Gastroesophageal sphincter (tissue), 4 donors: ENCODE results near the gene FAM53B. TPM values are rescaled to one million over a fixed set of nuclear protein-coding genes. Genes with fewer than 3 reads are reported as not detected.
A peak's percentile ranks its signal among the peaks of the same experiment; 100 is the strongest.

Experiments used
- ATAC-seq: fragments of 150-250 bp; one replicate; pipeline ENCODE4 v1.9.1; 2016; ENCODE audit warnings: mild to moderate bottlenecking, moderate library complexity
- H3K27ac ChIP-seq, 4 donors: fragments of 200-600 bp; sonication (generic) in 3 of 4; 1 replicate in 3 of 4; 2 replicates in 1 of 4; pipeline ENCODE4 v1.5.1; 2016 to 2019
- H3K27me3 ChIP-seq: fragments of 200-600 bp; sonication (generic); one replicate; pipeline ENCODE4 v1.5.1; 2019
- H3K36me3 ChIP-seq, 2 donors: fragments of 200-600 bp; sonication (generic); one replicate each; pipeline ENCODE4 v1.5.1; 2019; ENCODE audit warnings: control low read depth in 1 of 2
- H3K4me1 ChIP-seq, 3 donors: fragments of 200-600 bp; sonication (generic); 1 replicate in 2 of 3; 2 replicates in 1 of 3; pipeline ENCODE4 v1.5.1; 2016 to 2019; ENCODE audit warnings: control low read depth in 2 of 3
- H3K4me3 ChIP-seq, 2 donors: fragments of 200-600 bp; sonication (generic); one replicate each; pipeline ENCODE4 v1.5.1; 2019; ENCODE audit warnings: mild to moderate bottlenecking in 1 of 2, moderate library complexity in 1 of 2
- H3K9me3 ChIP-seq, 3 donors: fragments of 200-600 bp; sonication (generic); one replicate each; pipeline ENCODE4 v1.5.1; 2017 to 2019; ENCODE audit warnings: control low read depth in 2 of 3
- CTCF ChIP-seq, 4 experiments: fragments of 200-600 bp in 2 of 4; fragments of 450-650 bp in 2 of 4; sonication (generic) in 1 of 4; IDR thresholded peaks; one replicate each; pipeline ENCODE4 v1.5.1; 2017 to 2019; ENCODE audit warnings: antibody characterized with exemption in 4 of 4, mild to moderate bottlenecking in 2 of 4, moderate library complexity in 2 of 4
- EP300 ChIP-seq: sonication (generic); formaldehyde crosslinking; IDR thresholded peaks from one replicate; pipeline ENCODE4 v1.6.1; 2017; ENCODE audit warnings: antibody characterized with exemption, mild to moderate bottlenecking
- POLR2A ChIP-seq, 2 donors: fragments of 450-650 bp; IDR thresholded peaks; one replicate each; pipeline ENCODE4 v1.6.1; 2017; ENCODE audit warnings: antibody characterized with exemption in 2 of 2, mild to moderate bottlenecking in 2 of 2, moderate library complexity in 1 of 2
- POLR2AphosphoS5 ChIP-seq: sonication (generic); formaldehyde crosslinking; IDR thresholded peaks from one replicate; pipeline ENCODE4 v1.6.1; 2017; ENCODE audit warnings: antibody characterized with exemption
- WGBS, 2 donors: methylation state at CpG; one replicate each; pipeline ENCODE4 v1.1.5; 2018; ENCODE audit warnings: low coverage in 1 of 2; 5-methylcytosine and 5-hydroxymethylcytosine counted together
- total RNA-seq, 4 donors: library from RNA; depleted of rRNA; stranded (reverse); fragments of >200 nt; gene quantifications; one replicate each; pipeline ENCODE4 v1.1.0, GENCODE V29; 2016

Gene FAM53B
- total RNA-seq, 4 donors from 2014 or later = 24.5 to 33.0 (median 30.2) TPM

GRCh38 chr10:124717911-124718741 is 26.1 kb downstream of the FAM53B start:
- no peak for TF ChIP-seq POLR2AphosphoS5
- TF ChIP-seq EP300 = no peak
- TF ChIP-seq POLR2A (IDR thresholded peaks at IDR 0.05) = no peak
- TF ChIP-seq CTCF (IDR thresholded peaks at IDR 0.05) = no peak
- no peak overlapping the region for H3K4me3 ChIP-seq
- peak overlapping the region in 3 of 4 donors; percentile 21 to 64 (median 23) for H3K27ac ChIP-seq
- peaks cover 0 to 93% (median 41%) of the 10 kb centered on the region in 3 donors for H3K4me1 ChIP-seq
- WGBS, 2 donors = 49% methylated on average over 7 of the region's 12 CpGs; no CpG with 5 or more reads in 1 of the 2 donors
- no peaks in the 10 kb centered on the region for H3K9me3 ChIP-seq
- H3K27me3 ChIP-seq = no peaks in the 10 kb centered on the region
- no peaks in the 10 kb centered on the region for H3K36me3 ChIP-seq
- no peak for ATAC-seq

GRCh38 chr10:124717041-124717757 is 27.0 kb downstream of the FAM53B start:
- Histone ChIP-seq H3K27me3 (no peaks in the 10 kb centered on the region), H3K4me1 (peaks cover 0 to 89% (median 34%) of the 10 kb centered on the region in 3 donors), H3K9me3 (no peaks in the 10 kb centered on the region), H3K36me3 (no peaks in the 10 kb centered on the region), H3K4me3 (no peak overlapping the region), H3K27ac (peak overlapping the region in 1 of 4 donors; percentile 64)
- TF ChIP-seq EP300 = no peak
- TF ChIP-seq POLR2A (IDR thresholded peaks at IDR 0.05) = no peak
- TF ChIP-seq POLR2AphosphoS5 = no peak
- no peak for TF ChIP-seq CTCF (IDR thresholded peaks at IDR 0.05)
- ATAC-seq = no peak
- 89 to 92% methylated on average over 2 to 6 of the region's 9 CpGs for WGBS, 2 donors

DNA sequence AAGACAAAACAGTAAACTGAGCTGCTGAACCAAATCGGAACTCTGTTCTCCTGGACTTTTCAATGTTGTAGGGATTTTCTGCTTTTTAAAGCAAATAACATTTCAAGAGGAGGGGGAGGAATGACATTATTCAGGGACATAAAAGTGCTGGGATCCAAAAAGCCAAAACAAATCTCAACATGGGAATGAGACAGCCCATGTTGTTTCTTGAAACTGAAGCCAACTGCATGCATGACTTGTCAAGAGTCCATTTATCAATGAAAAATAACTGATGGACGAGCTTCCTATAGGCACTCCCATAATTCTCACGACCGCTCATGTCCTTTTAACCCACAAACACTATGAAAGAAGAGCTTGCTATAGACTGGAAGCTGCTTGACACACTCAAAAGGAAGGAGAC is 27.8 kb downstream of the FAM53B start:
- H3K4me1 ChIP-seq = peaks cover 0 to 81% (median 28%) of the 10 kb centered on the region in 3 donors

DNA sequence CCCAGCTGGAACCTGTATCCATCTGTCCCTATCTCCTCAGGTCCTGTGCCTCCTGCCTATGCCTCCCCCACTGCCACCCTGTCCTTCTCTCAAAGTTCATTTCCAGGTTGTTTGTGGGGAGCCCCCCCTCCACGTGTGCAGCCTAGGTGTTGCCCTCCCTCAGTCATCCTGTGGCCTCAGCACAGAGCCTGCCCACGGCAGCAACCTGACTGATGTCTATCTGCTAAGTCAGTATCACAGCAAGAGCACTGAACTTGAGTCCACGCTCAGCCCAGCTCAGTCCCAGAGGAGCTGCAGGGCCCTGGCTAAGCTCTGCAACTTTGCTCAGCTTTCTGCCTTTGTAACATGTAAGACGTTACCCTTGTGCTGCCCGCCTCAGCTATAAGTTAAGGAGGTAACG is 28.7 kb downstream of the FAM53B start:
- ATAC-seq = no peak
- Histone ChIP-seq H3K4me1 (peaks cover 0 to 79% (median 21%) of the 10 kb centered on the region in 3 donors), H3K36me3 (no peaks in the 10 kb centered on the region), H3K9me3 (no peaks in the 10 kb centered on the region), H3K27me3 (no peaks in the 10 kb centered on the region), H3K4me3 (no peak overlapping the region), H3K27ac (no peak overlapping the region)
- WGBS, 2 donors = 0 to 71% methylated on average over 1 of the region's 6 CpGs
- TF ChIP-seq CTCF (IDR thresholded peaks at IDR 0.05) (no peak), POLR2AphosphoS5 (no peak), EP300 (no peak), POLR2A (IDR thresholded peaks at IDR 0.05) (no peak)

More for the DNA sequence above, 27.8 kb downstream of the FAM53B start:
- TF ChIP-seq POLR2AphosphoS5 (no peak), EP300 (no peak), POLR2A (IDR thresholded peaks at IDR 0.05) (no peak), CTCF (IDR thresholded peaks at IDR 0.05) (no peak)
- Histone ChIP-seq H3K36me3 (no peaks in the 10 kb centered on the region), H3K27ac (no peak overlapping the region), H3K9me3 (no peaks in the 10 kb centered on the region), H3K27me3 (no peaks in the 10 kb centered on the region), H3K4me3 (no peak overlapping the region)
- WGBS, 2 donors = 49 to 90% methylated on average over 4 of the region's 4 CpGs
- no peak for ATAC-seq
